GM12892 (cell line): ENCODE data around the gene MTERF1.

Source experiments
- POLR2A ChIP-seq: IDR thresholded peaks from 2 replicates; pipeline ENCODE4 v1.6.1; 2011; ENCODE audit warnings: low read depth, low read length, control low read depth
- TAF1 ChIP-seq: IDR thresholded peaks from 2 replicates; pipeline ENCODE4 v1.6.1; 2011; ENCODE audit warnings: low read depth, mild to moderate bottlenecking, control low read depth, low read length, borderline replicate concordance

GRCh38 chr7:91843831-91844230 is 36.7 kb downstream of the MTERF1 start:
- TF ChIP-seq TAF1 (no peak), POLR2A (no peak)
